C4-2B (cell line): ENCODE measurements around the gene CAMK2A.

Experiments used
- H3K27ac ChIP-seq: fragments of 450-650 bp; 2 replicates; pipeline ENCODE4 v1.5.1; 2017
- ZFX ChIP-seq: fragments of 450-650 bp; IDR thresholded peaks from 2 replicates; pipeline ENCODE4 v1.6.1; 2017
- TF ChIP-seq, protein P1 (sequence below): fragments of 450-650 bp; conservative IDR thresholded peaks from 2 replicates; pipeline ENCODE4 v1.5.1; 2017; ENCODE audit warnings: mild to moderate bottlenecking

CAMK2A gene

DNA sequence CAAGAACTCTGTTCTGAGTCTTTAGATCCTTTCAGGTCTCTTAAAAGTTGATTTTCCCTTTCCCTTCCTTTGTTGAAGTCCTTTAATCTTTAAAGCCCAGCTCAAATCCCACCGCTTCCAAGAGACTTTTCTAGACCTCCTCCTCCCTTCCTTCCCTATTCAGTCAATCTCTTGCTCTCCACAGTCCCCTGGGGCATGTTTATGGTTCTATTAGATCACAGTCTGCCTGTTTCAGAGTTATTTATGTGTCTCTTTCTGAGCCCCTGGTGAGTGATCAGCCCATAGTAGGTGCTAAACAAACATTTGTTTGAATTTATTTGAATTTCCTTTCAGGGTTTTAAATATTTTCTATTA is 20.3 kb upstream of the CAMK2A start:
- no peak overlapping the region for H3K27ac ChIP-seq
- TF ChIP-seq ZFX: no peak
- TF ChIP-seq, protein P1, sequence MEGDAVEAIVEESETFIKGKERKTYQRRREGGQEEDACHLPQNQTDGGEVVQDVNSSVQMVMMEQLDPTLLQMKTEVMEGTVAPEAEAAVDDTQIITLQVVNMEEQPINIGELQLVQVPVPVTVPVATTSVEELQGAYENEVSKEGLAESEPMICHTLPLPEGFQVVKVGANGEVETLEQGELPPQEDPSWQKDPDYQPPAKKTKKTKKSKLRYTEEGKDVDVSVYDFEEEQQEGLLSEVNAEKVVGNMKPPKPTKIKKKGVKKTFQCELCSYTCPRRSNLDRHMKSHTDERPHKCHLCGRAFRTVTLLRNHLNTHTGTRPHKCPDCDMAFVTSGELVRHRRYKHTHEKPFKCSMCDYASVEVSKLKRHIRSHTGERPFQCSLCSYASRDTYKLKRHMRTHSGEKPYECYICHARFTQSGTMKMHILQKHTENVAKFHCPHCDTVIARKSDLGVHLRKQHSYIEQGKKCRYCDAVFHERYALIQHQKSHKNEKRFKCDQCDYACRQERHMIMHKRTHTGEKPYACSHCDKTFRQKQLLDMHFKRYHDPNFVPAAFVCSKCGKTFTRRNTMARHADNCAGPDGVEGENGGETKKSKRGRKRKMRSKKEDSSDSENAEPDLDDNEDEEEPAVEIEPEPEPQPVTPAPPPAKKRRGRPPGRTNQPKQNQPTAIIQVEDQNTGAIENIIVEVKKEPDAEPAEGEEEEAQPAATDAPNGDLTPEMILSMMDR: no peak

DNA sequence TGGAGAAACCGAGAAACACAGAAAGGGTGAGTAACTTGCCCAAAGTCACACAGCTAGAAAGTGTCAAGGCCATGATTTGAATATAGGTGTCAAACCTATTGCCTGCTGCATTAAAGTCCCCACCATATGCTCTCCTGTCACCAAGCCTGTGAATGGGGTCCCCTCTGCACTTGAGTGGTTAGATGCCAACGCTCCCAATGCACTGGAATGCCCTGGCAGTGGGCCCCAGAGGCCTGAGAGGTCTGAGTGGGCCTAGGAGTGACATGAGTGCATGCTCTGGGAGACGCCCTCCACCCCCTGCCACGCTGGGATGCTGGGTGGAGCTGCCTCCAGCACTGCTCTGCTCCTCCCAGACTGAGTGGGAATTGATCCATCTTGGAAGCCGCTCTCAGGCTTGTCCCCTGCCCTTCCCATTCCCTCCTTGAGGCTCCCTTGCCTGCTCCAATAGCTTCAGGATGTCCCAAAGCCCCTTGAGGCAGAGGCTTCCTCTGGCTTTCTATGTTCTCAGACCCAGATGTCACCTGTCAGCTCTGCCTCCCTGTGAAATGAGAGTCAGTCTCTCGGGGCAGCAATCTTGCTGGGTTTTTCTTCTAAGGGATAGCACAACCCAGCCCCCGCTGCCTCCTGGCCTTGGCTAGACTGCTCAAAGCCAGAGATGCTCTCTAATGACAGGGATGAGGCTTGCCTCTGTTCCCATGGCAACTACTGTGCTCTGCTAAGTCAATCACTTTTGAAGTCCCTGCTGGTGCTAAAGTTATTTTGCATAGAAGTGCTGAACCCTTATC is 19.7 kb upstream of the CAMK2A start:
- H3K27ac ChIP-seq: no peak overlapping the region
- TF ChIP-seq, protein P1: no peak
- no peak for TF ChIP-seq ZFX

DNA sequence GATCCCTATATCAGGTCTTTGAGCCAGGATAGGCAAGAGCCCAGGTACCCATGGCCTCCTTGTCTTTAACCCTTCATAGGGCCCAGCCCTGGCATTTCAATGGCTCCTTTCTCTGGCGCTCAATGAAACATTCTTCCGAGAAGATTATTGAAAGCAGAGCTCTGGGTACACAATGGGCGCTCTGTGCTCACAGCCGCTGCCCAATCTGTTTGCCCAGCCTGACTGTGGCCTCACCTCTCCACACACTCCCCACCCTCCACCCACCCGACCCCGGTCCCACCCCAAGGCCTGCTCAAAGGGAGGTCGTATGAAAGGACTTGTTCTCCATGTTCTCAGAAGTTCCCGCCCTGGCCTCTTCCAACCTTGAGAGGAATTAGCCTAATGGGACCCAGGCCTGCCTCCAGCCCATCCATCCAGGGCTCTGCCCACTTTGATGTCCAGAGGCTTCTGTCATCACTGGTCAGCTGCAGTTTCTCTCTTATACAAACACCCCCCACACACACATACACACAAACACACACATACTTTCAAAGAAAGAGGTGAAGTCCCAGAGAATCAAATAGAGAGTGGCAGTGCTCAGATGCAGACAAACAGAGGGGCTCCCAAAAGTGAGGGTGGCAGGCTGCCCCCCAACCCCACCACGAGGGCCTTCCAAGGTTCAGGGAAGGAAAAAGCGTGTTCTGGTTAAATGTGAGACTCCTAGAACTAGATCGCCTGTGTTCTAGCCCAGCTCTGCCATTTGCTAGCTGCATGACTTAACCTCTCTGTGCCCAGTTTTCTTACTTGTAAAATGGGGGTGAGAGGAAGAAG is 18.2 kb upstream of the CAMK2A start:
- no peak for TF ChIP-seq ZFX
- TF ChIP-seq, protein P1: no peak
- H3K27ac ChIP-seq: no peak overlapping the region

DNA sequence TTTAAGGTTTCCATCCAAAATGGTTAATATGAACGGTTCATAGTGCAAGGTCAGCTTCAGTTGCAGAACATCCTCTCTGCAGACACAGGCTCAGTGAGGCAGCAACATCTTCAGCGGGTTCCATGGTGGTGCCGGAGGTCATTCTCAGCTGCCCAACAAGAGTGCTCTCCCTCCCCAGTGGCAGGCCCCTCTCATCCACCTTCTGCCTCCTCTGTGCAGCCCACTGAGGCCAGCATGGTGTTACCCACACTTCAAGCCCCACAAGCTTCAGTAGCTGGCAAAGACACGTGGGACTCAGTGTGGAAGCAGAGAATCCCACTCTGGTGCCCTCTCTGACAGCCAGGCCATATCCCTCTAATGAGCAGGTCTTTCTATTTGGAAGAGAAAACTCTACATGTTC is 17.2 kb upstream of the CAMK2A start:
- TF ChIP-seq ZFX: no peak
- TF ChIP-seq, protein P1: no peak
- H3K27ac ChIP-seq: no peak overlapping the region

DNA sequence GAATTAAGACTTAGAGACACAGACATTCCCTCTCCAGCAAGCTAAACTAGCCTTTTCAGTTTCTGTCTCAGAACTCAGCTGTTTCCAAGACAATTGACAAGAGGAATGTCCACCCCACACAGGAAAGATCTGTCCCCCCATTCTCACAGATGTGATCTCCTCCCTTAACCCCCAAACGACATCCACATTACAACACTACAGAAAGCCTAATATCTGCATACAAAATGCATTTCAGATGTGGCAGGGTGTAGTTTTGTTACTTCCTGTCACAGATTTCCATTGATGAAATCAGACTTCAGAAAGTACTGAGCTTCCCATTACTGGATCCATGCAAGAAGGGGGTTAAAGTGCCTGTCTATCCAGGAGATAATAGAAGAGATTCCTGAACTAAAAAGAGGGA is 16.0 kb upstream of the CAMK2A start:
- no peak overlapping the region for H3K27ac ChIP-seq
- no peak for TF ChIP-seq ZFX
- TF ChIP-seq, protein P1: no peak

DNA sequence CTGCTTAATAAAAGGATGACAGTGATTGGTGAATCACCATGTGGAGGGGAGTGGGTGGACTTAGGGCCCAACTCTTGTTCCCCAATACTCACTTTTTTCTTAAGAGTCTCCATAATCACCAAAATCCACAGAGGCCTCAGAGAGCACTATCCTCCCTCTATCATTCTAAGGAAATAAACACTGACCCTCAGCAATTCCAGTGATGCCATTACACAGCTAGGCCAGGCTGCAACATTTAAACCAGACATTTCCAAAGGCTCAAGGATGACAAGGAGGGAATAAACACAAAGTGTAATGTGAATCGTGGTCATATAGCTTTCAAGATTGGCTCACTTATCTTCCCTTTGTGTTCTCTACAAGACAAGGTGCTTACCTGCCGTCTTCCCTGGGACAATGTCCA is 15.5 kb upstream of the CAMK2A start:
- no peak overlapping the region for H3K27ac ChIP-seq
- TF ChIP-seq ZFX: no peak
- TF ChIP-seq, protein P1: no peak

DNA sequence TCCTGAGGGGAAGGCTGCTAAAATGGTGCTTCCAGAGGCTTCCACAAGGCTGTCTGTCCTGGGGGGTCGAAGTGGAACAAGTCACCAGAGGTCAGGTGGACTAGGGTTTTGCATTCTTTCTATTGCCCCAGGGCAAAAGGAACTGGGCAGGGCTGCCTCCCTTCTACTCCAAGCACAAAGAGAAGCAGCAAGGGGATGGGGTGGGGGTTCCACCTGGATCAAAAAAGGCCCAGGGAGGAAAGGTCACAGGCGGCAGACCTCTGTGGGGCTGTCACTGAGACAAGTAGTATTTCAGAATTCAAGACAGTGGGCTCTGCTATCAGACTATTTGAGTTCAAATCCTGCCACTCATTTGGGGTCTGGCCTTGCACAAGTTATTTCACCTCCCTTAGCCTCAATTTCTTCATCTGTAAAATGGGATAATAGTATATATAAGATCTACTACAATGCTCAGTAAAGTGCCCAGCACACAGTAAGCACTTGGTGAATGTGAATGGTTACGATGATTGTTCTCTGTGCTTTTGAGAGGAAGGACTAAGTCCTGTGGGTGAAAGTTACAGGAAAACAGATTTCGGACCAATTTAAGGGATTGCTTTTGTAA is 15.0 kb upstream of the CAMK2A start:
- TF ChIP-seq, protein P1: no peak
- TF ChIP-seq ZFX: no peak
- H3K27ac ChIP-seq: no peak overlapping the region
